ENCODE data around the gene GDF11.
A peak's percentile ranks its signal among the peaks of the same experiment; 100 is the strongest.

GDF11 gene

GRCh38 chr12:55726971-55727370 is 16.0 kb upstream of the GDF11 start:
- TF ChIP-seq CTCF (IDR thresholded peaks at IDR 0.05; ENCODE audit: unreplicated experiment in 3 of 3), result no peak
- Mint-ChIP-seq H3K36me3 (ENCODE audit: low read depth) (peaks cover 38% of the 10 kb centered on the region), H3K27me3 (ENCODE audit: low read depth) (peaks cover 5% of the 10 kb centered on the region), H3K4me3 (peak overlapping the region; percentile 90 to 94 (median 90)), H3K9me3 (no peaks in the 10 kb centered on the region), H3K27ac (peak overlapping the region; percentile 86 to 97 (median 95)), H3K4me1 (peaks cover 56% of the 10 kb centered on the region)

GRCh38 chr12:55727643-55728185 is 15.2 kb upstream of the GDF11 start:
- Mint-ChIP-seq H3K36me3 (ENCODE audit: low read depth) (peaks cover 38% of the 10 kb centered on the region), H3K27me3 (ENCODE audit: low read depth) (peaks cover 5% of the 10 kb centered on the region), H3K4me3 (peak overlapping the region; percentile 90 to 94 (median 90)), H3K27ac (peak overlapping the region; percentile 86 to 97 (median 95)), H3K4me1 (peaks cover 56% of the 10 kb centered on the region), H3K9me3 (no peaks in the 10 kb centered on the region)
- no peak for TF ChIP-seq CTCF (IDR thresholded peaks at IDR 0.05; ENCODE audit: unreplicated experiment in 3 of 3)

- H3K27ac Mint-ChIP-seq, result peak overlapping the region; percentile 86 to 97 (median 95)
- H3K36me3 Mint-ChIP-seq (ENCODE audit: low read depth), result peaks cover 35% of the 10 kb centered on the region
- no peak for TF ChIP-seq CTCF (IDR thresholded peaks at IDR 0.05; ENCODE audit: unreplicated experiment in 3 of 3)
- H3K27me3 Mint-ChIP-seq (ENCODE audit: low read depth), result peaks cover 5% of the 10 kb centered on the region
- peak overlapping the region; percentile 90 to 94 (median 90) for H3K4me3 Mint-ChIP-seq
- H3K4me1 Mint-ChIP-seq, result peaks cover 53% of the 10 kb centered on the region
- H3K9me3 Mint-ChIP-seq, result no peaks in the 10 kb centered on the region
Observed at GRCh38 chr12:55728186-55728938, 14.6 kb upstream of the GDF11 start.

GRCh38 chr12:55728939-55729818 is 13.7 kb upstream of the GDF11 start, which contains the start of gene CD63:
Gene CD63, minus strand, starts transcription at chr12:55729009. Its CDS starts 668 bp downstream, at chr12:55728341.
- TF ChIP-seq CTCF (IDR thresholded peaks at IDR 0.05; ENCODE audit: unreplicated experiment in 3 of 3), result no peak
- Mint-ChIP-seq H3K9me3 (no peaks in the 10 kb centered on the region), H3K4me3 (peak within 1 kb of the TSS; percentile 90 to 94 (median 90)), H3K36me3 (ENCODE audit: low read depth) (peaks cover 30% of the 10 kb centered on the region), H3K4me1 (peaks cover 48% of the 10 kb centered on the region), H3K27me3 (ENCODE audit: low read depth) (no peaks in the 10 kb centered on the region), H3K27ac (peak within 1 kb of the TSS; percentile 97)

- H3K9me3 Mint-ChIP-seq, result no peaks in the 10 kb centered on the region
- H3K36me3 Mint-ChIP-seq (ENCODE audit: low read depth), result peaks cover 21% of the 10 kb centered on the region
- H3K27ac Mint-ChIP-seq, result peak overlapping the region; percentile 97
- H3K4me1 Mint-ChIP-seq, result peaks cover 41% of the 10 kb centered on the region
- peak in 2 of 3 experiments; percentile 6 to 18 for TF ChIP-seq CTCF (IDR thresholded peaks at IDR 0.05; ENCODE audit: unreplicated experiment in 3 of 3)
- no peaks in the 10 kb centered on the region for H3K27me3 Mint-ChIP-seq (ENCODE audit: low read depth)
- peak overlapping the region; percentile 90 to 94 (median 90) for H3K4me3 Mint-ChIP-seq
Observed at GRCh38 chr12:55729819-55730818, 12.8 kb upstream of the GDF11 start.

Data from nephron (organoid).